Epithelial cell of esophagus (primary cell): ENCODE data around the gene EMB.
"Not testable (repeated sequence)": the region's sequence is repeated elsewhere in the genome, so short reads cannot be mapped to it uniquely, and the experiment has no call there.

Experiments
- DNase-seq: peaks from one replicate; pipeline ENCODE4 v3.0.0; 2010; ENCODE audit warnings: low read depth
- H3K4me3 ChIP-seq: 2 replicates; pipeline ENCODE4 v1.5.1; 2011; ENCODE audit warnings: mild to moderate bottlenecking, low read length, control low read depth
- CTCF ChIP-seq: IDR thresholded peaks from 2 replicates; pipeline ENCODE4 v1.5.1; 2011; ENCODE audit warnings: low read depth, mild to moderate bottlenecking, low read length, control low read depth, inconsistent platforms; ENCODE audit not compliant: insufficient read depth; ENCODE audit errors: missing control alignments

The EMB gene

GRCh38 chr5:50447941-50448340 lies 6.9 kb upstream of the EMB start:
- TF ChIP-seq CTCF: no peak
- DNase-seq: no peak
- no peak overlapping the region for H3K4me3 ChIP-seq

- H3K4me3 ChIP-seq: no peak overlapping the region
- TF ChIP-seq CTCF: no peak
- no peak for DNase-seq
Observed at GRCh38 chr5:50447228-50447627, 6.1 kb upstream of the EMB start.

- no peak for TF ChIP-seq CTCF
- no peak for DNase-seq
- H3K4me3 ChIP-seq: no peak overlapping the region
Observed at GRCh38 chr5:50445296-50445949, 4.3 kb upstream of the EMB start.

- DNase-seq, H3K4me3 ChIP-seq: not testable (repeated sequence)
Observed at GRCh38 chr5:50442559-50443539, 1.8 kb upstream of the EMB start.

- TF ChIP-seq CTCF: no peak
- DNase-seq: peak; percentile 4
- H3K4me3 ChIP-seq: peak overlapping the region; percentile 56
Observed at GRCh38 chr5:50441493-50441955, 436 bp upstream of the EMB start.

- no peak overlapping the region for H3K4me3 ChIP-seq
- TF ChIP-seq CTCF: no peak
- DNase-seq: no peak
Observed at GRCh38 chr5:50439221-50439620, 1.9 kb downstream of the EMB start.

GRCh38 chr5:50438060-50438459 lies 3.0 kb downstream of the EMB start:
- peak; percentile 50 for DNase-seq
- not testable (repeated sequence) for H3K4me3 ChIP-seq
